Cardiac fibroblast (primary cell): ENCODE measurements around the gene ITIH2.
"Not testable (repeated sequence)": the region's sequence is repeated elsewhere in the genome, so short reads cannot be mapped to it uniquely, and the experiment has no call there.

Experiments
- DNase-seq, 2 donors: peaks; one replicate each; pipeline versions ENCODE4 v3.0.0 to v3.0.0-alpha.2; 2010; ENCODE audit warnings: low read depth in 2 of 2
- H3K4me3 ChIP-seq, 2 donors: replicated peaks in 1 of 2; 1 replicate in 1 of 2; 2 replicates in 1 of 2; pipeline ENCODE4 v1.5.1; 2011; ENCODE audit warnings: low read depth in 2 of 2, low read length in 2 of 2, mild to moderate bottlenecking in 2 of 2, moderate library complexity in 1 of 2
- CTCF ChIP-seq: IDR thresholded peaks from one replicate; pipeline ENCODE4 v1.5.1; 2011; ENCODE audit warnings: low read depth, mild to moderate bottlenecking, low read length, inconsistent platforms

Gene ITIH2

GRCh38 chr10:7718685-7719084, 15.6 kb downstream of the ITIH2 start:
- no peak for DNase-seq
- TF ChIP-seq CTCF = no peak
- no peak overlapping the region for H3K4me3 ChIP-seq

GRCh38 chr10:7720478-7720877, 17.4 kb downstream of the ITIH2 start:
- no peak for TF ChIP-seq CTCF
- H3K4me3 ChIP-seq = no peak overlapping the region
- DNase-seq = no peak

DNA sequence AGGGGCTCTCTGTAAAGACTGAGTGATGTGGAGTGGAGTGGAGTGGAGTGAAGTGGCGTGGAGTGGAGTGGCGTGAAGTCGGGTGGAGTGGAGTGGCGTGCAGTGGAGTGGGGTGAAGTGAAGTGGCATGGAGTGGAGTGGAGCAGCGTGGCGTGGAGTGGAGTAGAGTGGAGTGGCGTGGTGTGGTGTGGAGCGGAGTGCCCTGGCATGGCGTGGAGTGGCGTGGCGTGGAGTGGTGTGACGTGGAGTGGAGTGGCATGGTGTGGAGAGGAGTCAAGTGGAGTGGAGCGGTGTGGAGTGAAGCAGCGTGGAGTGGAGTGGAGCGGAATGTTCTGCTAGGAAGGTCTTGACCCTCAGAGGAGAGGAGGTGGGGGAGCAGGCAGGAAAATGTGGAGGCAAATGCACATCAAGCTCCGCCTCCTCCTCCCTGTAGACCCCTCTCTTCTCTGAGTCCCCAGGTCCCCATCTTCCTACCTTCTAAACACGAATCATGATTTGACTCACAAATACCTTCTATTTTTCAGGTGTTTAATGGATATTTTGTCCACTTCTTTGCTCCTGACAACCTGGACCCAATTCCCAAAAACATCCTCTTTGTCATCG, 19.9 kb downstream of the ITIH2 start:
- DNase-seq = no peak
- no peak overlapping the region for H3K4me3 ChIP-seq
- no peak for TF ChIP-seq CTCF

- DNase-seq = no peak
- no peak overlapping the region for H3K4me3 ChIP-seq
- TF ChIP-seq CTCF = no peak
Measured at GRCh38 chr10:7734821-7735220, 31.7 kb downstream of the ITIH2 start.

DNA sequence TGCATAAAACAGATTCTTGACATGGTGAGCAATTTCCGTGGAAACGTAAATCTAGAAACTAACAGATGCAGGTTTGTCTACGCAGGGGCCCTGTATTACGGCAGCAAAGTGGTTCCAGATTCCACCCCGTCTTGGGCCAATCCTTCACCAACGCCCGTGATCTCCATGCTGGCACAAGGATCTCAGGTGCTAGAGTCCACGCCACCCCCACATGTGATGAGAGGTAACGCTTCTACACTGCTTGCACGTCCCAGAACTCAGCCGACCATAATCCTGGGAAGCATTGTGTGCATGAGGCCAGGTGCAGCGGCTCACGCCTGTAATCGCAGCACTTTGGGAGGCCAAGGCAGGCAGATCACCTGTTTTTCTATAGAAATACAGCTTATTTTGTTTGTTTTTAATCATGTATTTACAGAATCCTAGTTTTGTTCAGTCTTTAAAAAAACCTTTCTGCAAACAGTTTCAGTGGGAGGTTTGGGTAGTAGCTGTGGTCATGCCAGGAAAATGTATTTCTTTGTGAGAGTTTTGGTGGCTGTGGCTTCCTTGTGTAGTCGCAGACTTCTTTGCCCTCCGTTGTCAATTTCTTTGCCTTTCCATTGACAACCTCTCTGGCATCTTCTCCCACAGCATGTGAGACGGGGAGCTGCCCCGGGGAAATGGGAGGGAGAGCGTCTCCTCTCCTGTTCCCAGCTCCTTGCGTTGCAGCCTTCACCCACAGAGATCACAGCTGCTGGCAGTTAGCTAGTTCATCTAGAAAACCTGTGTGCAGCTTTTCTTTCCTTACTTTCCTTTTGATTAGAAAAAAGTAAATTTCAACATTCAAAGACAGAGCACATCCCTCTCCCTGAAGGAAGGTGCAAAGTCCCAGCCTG, 35.7 kb downstream of the ITIH2 start:
- DNase-seq = no peak
- no peak for TF ChIP-seq CTCF
- H3K4me3 ChIP-seq = no peak overlapping the region

DNA sequence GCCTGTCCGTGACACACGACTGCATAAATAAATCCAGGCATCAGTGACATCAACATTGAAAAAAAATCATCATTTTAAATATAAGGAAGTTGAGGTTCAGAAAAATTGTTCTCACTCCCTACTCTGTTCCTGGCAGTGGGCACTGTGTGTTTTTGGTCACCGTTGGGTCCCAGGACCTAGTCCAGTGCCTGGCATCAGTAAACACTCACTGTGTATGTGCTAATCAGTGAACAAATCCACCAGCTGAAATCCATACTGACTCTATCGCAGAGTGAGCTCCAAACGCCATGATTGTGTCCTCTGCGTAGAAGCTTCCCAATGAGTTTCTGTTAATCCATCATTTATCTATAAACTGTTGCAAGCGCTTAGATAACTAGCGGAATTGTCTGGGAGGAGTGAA, 41.2 kb downstream of the ITIH2 start:
- H3K4me3 ChIP-seq = no peak overlapping the region
- no peak for DNase-seq
- TF ChIP-seq CTCF = no peak

- DNase-seq = peak in 1 of 2 donors; percentile 15
- not testable (repeated sequence) for H3K4me3 ChIP-seq
Measured at GRCh38 chr10:7748637-7749036, 45.5 kb downstream of the ITIH2 start.
